Loucy (cell line): ENCODE results near the gene USP33.
A peak's percentile ranks its signal among the peaks of the same experiment; 100 is the strongest.
"Not testable (repeated sequence)": the region's sequence is repeated elsewhere in the genome, so short reads cannot be mapped to it uniquely, and the experiment has no call there.

Experiments
- H2AFZ ChIP-seq: fragments of 200-600 bp; sonication (generic); 2 replicates; pipeline ENCODE4 v1.6.0; 2016; ENCODE audit warnings: antibody characterized with exemption, mild to moderate bottlenecking, low read length, moderate library complexity
- H3F3A ChIP-seq: fragments of 200-600 bp; 2 replicates; pipeline ENCODE4 v1.6.0; 2016; ENCODE audit warnings: antibody characterized with exemption, low read depth, mild to moderate bottlenecking
- H3K27me3 ChIP-seq: fragments of 200-600 bp; sonication (generic); 2 replicates; pipeline ENCODE4 v1.6.1; 2014; ENCODE audit warnings: low read length, mild to moderate bottlenecking; ENCODE audit not compliant: insufficient read depth, poor library complexity, severe bottlenecking
- H3K36me3 ChIP-seq: fragments of 200-600 bp; sonication (generic); 2 replicates; pipeline ENCODE4 v1.6.1; 2016; ENCODE audit warnings: low read length; ENCODE audit not compliant: insufficient read depth
- H3K4me1 ChIP-seq: fragments of 200-600 bp; sonication (generic); 2 replicates; pipeline ENCODE4 v1.5.1; 2014; ENCODE audit warnings: low read length, mild to moderate bottlenecking; ENCODE audit not compliant: insufficient read depth, poor library complexity, severe bottlenecking
- H3K4me2 ChIP-seq: fragments of 200-600 bp; sonication (generic); 2 replicates; pipeline ENCODE4 v1.6.0; 2014; ENCODE audit warnings: antibody characterized with exemption, low read length, low read depth, mild to moderate bottlenecking; ENCODE audit not compliant: poor library complexity, severe bottlenecking
- H3K4me3 ChIP-seq: fragments of 200-600 bp; sonication (generic); 2 replicates; pipeline ENCODE4 v1.5.1; 2014; ENCODE audit warnings: low read length, mild to moderate bottlenecking, mixed read lengths; ENCODE audit not compliant: poor library complexity, severe bottlenecking
- H3K79me2 ChIP-seq: fragments of 200-600 bp; sonication (generic); 2 replicates; pipeline ENCODE4 v1.6.1; 2014; ENCODE audit warnings: low read length; ENCODE audit not compliant: insufficient read depth
- H3K9ac ChIP-seq: fragments of 200-600 bp; sonication (generic); 2 replicates; pipeline ENCODE4 v1.6.0; 2014; ENCODE audit warnings: mild to moderate bottlenecking, low read depth, low read length, moderate library complexity; ENCODE audit not compliant: poor library complexity, severe bottlenecking
- H3K9me2 ChIP-seq: fragments of 200-600 bp; sonication (generic); replicated peaks from 2 replicates; pipeline ENCODE4 v1.6.1; 2016; ENCODE audit warnings: low read depth, low read length, mixed read lengths
- H3K9me3 ChIP-seq: fragments of 200-600 bp; sonication (generic); 2 replicates; pipeline ENCODE4 v1.6.1; 2014; ENCODE audit warnings: mild to moderate bottlenecking, antibody characterized with exemption, low read length, low read depth; ENCODE audit not compliant: insufficient read depth
- H4K20me1 ChIP-seq: fragments of 200-600 bp; sonication (generic); 2 replicates; pipeline ENCODE4 v1.6.0; 2014; ENCODE audit warnings: antibody characterized with exemption, low read length, mild to moderate bottlenecking; ENCODE audit not compliant: insufficient read depth, poor library complexity, severe bottlenecking
- EZH2phosphoT487 ChIP-seq: fragments of 200-600 bp; IDR thresholded peaks from 2 replicates; pipeline ENCODE4 v1.6.1; 2018; ENCODE audit warnings: antibody characterized with exemption, mild to moderate bottlenecking, moderate library complexity, borderline replicate concordance
- TF ChIP-seq, protein P1 (sequence below): fragments of 200-600 bp; sonication (generic); conservative IDR thresholded peaks from 2 replicates; pipeline ENCODE4 v1.5.1; 2014; ENCODE audit warnings: mild to moderate bottlenecking, antibody characterized with exemption, low read length

Gene USP33

DNA sequence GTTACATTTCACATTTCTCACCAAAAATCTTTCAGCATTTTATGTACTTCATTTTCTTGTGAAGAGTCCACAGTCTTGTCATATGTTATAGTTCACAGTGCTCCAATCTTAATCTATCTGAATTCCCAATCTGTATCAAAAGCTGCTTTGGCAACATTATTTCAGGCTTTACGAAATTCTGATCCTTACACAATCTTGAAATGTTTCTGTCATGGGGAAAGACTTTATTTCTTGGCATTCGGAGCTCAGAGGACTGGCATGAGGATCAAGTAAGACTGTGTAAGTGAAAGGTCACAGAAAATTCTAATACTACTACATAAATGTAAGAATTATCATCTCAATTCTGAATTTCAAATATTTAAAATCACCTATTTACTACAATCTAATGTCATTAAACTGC, 2.0 kb downstream of the USP33 start:
- H3K4me3 ChIP-seq, result peak overlapping the region; percentile 97
- no peaks in the 10 kb centered on the region for H3K27me3 ChIP-seq
- no peaks in the 10 kb centered on the region for H3K9me2 ChIP-seq
- peak overlapping the region; percentile 95 for H3K9ac ChIP-seq
- peak overlapping the region; percentile 97 for H3K4me2 ChIP-seq
- H3K36me3 ChIP-seq, result no peaks in the 10 kb centered on the region
- 0 out of 2 replicates have a peak, but pooled peaks cover 3% of the 10 kb centered on the region for H3F3A ChIP-seq
- H3K4me1 ChIP-seq, result peaks cover 58% of the 10 kb centered on the region
- H3K79me2 ChIP-seq, result peaks cover 69% of the 10 kb centered on the region
- no peaks in the 10 kb centered on the region for H3K9me3 ChIP-seq
- H2AFZ ChIP-seq, result no peak overlapping the region
- H4K20me1 ChIP-seq, result peaks cover 66% of the 10 kb centered on the region
- no peak for TF ChIP-seq EZH2phosphoT487
- TF ChIP-seq, protein P1, sequence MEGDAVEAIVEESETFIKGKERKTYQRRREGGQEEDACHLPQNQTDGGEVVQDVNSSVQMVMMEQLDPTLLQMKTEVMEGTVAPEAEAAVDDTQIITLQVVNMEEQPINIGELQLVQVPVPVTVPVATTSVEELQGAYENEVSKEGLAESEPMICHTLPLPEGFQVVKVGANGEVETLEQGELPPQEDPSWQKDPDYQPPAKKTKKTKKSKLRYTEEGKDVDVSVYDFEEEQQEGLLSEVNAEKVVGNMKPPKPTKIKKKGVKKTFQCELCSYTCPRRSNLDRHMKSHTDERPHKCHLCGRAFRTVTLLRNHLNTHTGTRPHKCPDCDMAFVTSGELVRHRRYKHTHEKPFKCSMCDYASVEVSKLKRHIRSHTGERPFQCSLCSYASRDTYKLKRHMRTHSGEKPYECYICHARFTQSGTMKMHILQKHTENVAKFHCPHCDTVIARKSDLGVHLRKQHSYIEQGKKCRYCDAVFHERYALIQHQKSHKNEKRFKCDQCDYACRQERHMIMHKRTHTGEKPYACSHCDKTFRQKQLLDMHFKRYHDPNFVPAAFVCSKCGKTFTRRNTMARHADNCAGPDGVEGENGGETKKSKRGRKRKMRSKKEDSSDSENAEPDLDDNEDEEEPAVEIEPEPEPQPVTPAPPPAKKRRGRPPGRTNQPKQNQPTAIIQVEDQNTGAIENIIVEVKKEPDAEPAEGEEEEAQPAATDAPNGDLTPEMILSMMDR, result no peak

DNA sequence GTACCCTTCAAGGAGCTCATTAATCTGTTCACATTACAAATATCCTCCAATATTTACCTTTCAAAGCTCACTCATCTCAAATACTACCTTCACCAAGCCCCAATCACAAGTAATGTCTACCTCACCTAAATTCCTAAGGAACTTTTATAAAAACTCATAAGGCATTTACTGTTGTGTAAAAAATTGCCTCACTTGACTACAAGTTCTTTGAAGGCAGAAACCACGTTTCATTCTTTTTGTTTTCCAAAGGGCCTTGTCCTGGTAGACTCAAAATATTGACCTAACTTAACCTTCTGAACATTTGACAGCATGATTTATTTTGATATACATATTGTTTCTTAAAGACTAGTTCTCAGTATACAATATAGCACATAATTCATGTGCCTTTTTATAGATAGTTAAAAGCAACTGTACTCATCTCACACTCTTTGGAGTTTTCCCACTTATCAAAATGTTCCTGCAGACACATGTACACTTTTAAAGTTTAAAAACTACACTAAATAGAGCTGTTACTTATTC, 2.5 kb downstream of the USP33 start:
- Histone ChIP-seq H4K20me1 (peaks cover 66% of the 10 kb centered on the region), H3F3A (0 out of 2 replicates have a peak, but pooled peaks cover 3% of the 10 kb centered on the region), H3K9me2 (no peaks in the 10 kb centered on the region), H2AFZ (no peak overlapping the region), H3K4me3 (peak overlapping the region; percentile 97), H3K9ac (peak overlapping the region; percentile 95), H3K27me3 (no peaks in the 10 kb centered on the region), H3K9me3 (no peaks in the 10 kb centered on the region), H3K36me3 (no peaks in the 10 kb centered on the region), H3K79me2 (peaks cover 73% of the 10 kb centered on the region), H3K4me2 (peak overlapping the region; percentile 97), H3K4me1 (peaks cover 58% of the 10 kb centered on the region)
- TF ChIP-seq, protein P1, result no peak
- TF ChIP-seq EZH2phosphoT487, result no peak

DNA sequence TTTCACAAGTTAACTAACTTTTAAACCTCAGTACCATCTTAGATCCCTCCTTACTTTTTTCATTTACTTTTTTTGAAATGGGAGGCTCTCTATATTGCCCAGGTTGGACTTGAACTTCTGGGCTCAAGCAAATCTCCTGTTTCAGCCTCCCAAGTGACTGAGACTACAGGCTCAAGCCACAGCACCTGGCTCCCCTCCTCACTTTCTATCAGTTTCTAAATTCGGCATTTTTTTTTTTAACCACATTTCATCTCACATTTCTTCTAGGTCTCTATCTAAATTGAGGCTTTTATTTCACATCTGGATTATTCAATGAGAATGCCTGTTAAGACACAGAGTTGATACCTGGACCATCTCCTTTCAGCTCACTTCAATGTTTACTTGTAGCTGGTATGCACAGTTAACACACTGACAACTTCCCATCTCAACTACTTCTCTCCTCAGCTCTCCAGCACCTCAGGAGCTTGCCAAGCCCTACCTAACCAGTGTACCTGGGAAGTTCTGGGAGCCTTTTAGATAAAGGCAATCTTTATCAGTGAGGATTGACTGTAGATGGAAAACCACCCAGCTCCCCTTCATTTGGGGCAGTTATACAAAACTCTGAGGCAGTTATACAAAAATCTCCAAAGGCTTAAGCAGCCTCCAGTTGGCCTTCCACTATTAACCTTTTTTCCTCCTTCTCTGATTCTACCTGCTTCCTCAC, 3.4 kb downstream of the USP33 start:
- Histone ChIP-seq H3K79me2 (peaks cover 82% of the 10 kb centered on the region), H2AFZ (no peak overlapping the region), H4K20me1 (peaks cover 68% of the 10 kb centered on the region), H3K4me2 (peak overlapping the region; percentile 97), H3K27me3 (no peaks in the 10 kb centered on the region), H3F3A (0 out of 2 replicates have a peak, but pooled peaks cover 3% of the 10 kb centered on the region), H3K4me3 (peak overlapping the region; percentile 97), H3K4me1 (peaks cover 60% of the 10 kb centered on the region), H3K9me3 (no peaks in the 10 kb centered on the region), H3K9me2 (no peaks in the 10 kb centered on the region), H3K9ac (peak overlapping the region; percentile 95), H3K36me3 (no peaks in the 10 kb centered on the region)
- TF ChIP-seq, protein P1, result no peak
- TF ChIP-seq EZH2phosphoT487, result no peak

DNA sequence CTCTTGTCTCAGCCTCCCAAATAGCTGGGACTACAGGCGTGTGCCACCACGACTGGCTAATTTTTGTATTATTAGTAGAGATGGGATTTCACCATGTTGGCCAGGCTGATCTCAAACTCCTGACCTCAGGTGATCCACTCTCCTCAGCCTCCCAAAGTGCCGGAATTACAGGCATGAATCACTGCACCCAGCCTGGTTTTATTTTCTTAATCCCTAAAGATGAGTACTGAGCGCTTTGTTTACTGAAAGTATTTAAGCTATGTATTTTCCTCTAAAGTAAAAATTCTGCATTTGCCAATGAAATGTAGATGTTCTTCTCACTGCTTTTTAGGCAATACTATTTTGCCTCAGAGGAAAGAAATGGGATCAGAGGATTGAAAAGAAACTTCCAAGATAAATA, 10.2 kb downstream of the USP33 start:
- H3K4me2 ChIP-seq, H3K27me3 ChIP-seq, H3K9me2 ChIP-seq, H2AFZ ChIP-seq, H3K9ac ChIP-seq, H3F3A ChIP-seq, H3K36me3 ChIP-seq, H3K4me3 ChIP-seq, H3K9me3 ChIP-seq: not testable (repeated sequence)
- Histone ChIP-seq H3K4me1 (peaks cover 13% of the 10 kb centered on the region), H4K20me1 (peaks cover 51% of the 10 kb centered on the region), H3K79me2 (peaks cover 87% of the 10 kb centered on the region)
